Astrocyte (in vitro differentiated cells and primary cell): ENCODE results near the gene ACSL1. TPM values are rescaled to one million over a fixed set of nuclear protein-coding genes. Genes with fewer than 3 reads are reported as not detected.
"Not testable (repeated sequence)": the region's sequence is repeated elsewhere in the genome, so short reads cannot be mapped to it uniquely, and the experiment has no call there.

ENCODE experiments used
- DNase-seq: peaks from one replicate; pipeline ENCODE4 v3.0.0-alpha.2; 2010; ENCODE audit warnings: low read depth
- FAIRE-seq: peaks from 2 replicates; lab custom pipeline; 2011; peaks lifted over from hg19 to GRCh38; lab: Jason Lieb, UNC
- H2AFZ ChIP-seq: 2 replicates; pipeline ENCODE4 v1.6.0; 2012; ENCODE audit warnings: low read depth, low read length, inconsistent platforms
- H3K27ac ChIP-seq: 2 replicates; pipeline ENCODE4 v1.5.1; 2011; ENCODE audit warnings: low read depth, low read length, inconsistent platforms
- H3K27me3 ChIP-seq: 2 replicates; pipeline ENCODE4 v1.6.0; 2011; ENCODE audit warnings: low read length, inconsistent platforms; ENCODE audit not compliant: insufficient read depth
- H3K36me3 ChIP-seq: 2 replicates; pipeline ENCODE4 v1.5.1; 2011; ENCODE audit warnings: low read length, inconsistent platforms; ENCODE audit not compliant: insufficient read depth
- H3K4me1 ChIP-seq: 2 replicates; pipeline ENCODE4 v1.5.1; 2011; ENCODE audit warnings: low read length, inconsistent platforms; ENCODE audit not compliant: insufficient read depth
- H3K4me2 ChIP-seq: 2 replicates; pipeline ENCODE4 v1.6.0; 2012; ENCODE audit warnings: low read length, inconsistent platforms
- H3K4me3 ChIP-seq: 2 replicates; pipeline ENCODE4 v1.5.1; 2011; ENCODE audit warnings: low read depth, mild to moderate bottlenecking, low read length, inconsistent platforms; ENCODE audit not compliant: insufficient read depth
- H3K79me2 ChIP-seq: 2 replicates; pipeline ENCODE4 v1.6.0; 2012; ENCODE audit warnings: mild to moderate bottlenecking, low read length, inconsistent platforms; ENCODE audit not compliant: insufficient read depth
- H3K9ac ChIP-seq: 2 replicates; pipeline ENCODE4 v1.6.0; 2012; ENCODE audit warnings: mild to moderate bottlenecking, low read length, inconsistent platforms
- H3K9me3 ChIP-seq: 2 replicates; pipeline ENCODE4 v1.5.1; 2012; ENCODE audit warnings: low read depth, mild to moderate bottlenecking, low read length, inconsistent platforms; ENCODE audit not compliant: insufficient read depth
- H4K20me1 ChIP-seq: 2 replicates; pipeline ENCODE4 v1.6.0; 2012; ENCODE audit warnings: low read length, inconsistent platforms; ENCODE audit not compliant: insufficient read depth
- H3K27ac Mint-ChIP-seq: one replicate; pipeline ENCODE4 v1.8.0; 2021; ENCODE audit warnings: mild to moderate bottlenecking, mixed read lengths; ENCODE audit not compliant: unreplicated experiment
- H3K27me3 Mint-ChIP-seq: one replicate; pipeline ENCODE4 v1.8.0; 2021; ENCODE audit warnings: low read depth, mixed read lengths; ENCODE audit not compliant: unreplicated experiment
- H3K36me3 Mint-ChIP-seq: one replicate; pipeline ENCODE4 v1.8.0; 2021; ENCODE audit warnings: low read depth, mixed read lengths; ENCODE audit not compliant: unreplicated experiment
- H3K4me1 Mint-ChIP-seq: one replicate; pipeline ENCODE4 v1.8.0; 2021; ENCODE audit warnings: low read depth, mixed read lengths; ENCODE audit not compliant: unreplicated experiment
- H3K4me3 Mint-ChIP-seq: one replicate; pipeline ENCODE4 v1.8.0; 2021; ENCODE audit warnings: mild to moderate bottlenecking, moderate library complexity, mixed read lengths; ENCODE audit not compliant: unreplicated experiment
- H3K9me3 Mint-ChIP-seq: one replicate; pipeline ENCODE4 v1.8.0; 2021; ENCODE audit warnings: mild to moderate bottlenecking, mixed read lengths; ENCODE audit not compliant: unreplicated experiment
- CTCF ChIP-seq: IDR thresholded peaks from 2 replicates; pipeline ENCODE4 v1.5.1; 2011; ENCODE audit warnings: low read depth, mild to moderate bottlenecking, inconsistent platforms, low read length, moderate library complexity; ENCODE audit not compliant: insufficient read depth
- EZH2 ChIP-seq: IDR thresholded peaks from 2 replicates; pipeline ENCODE4 v1.6.1; 2012; ENCODE audit warnings: mild to moderate bottlenecking, low read length, inconsistent platforms; ENCODE audit not compliant: insufficient read depth
- total RNA-seq: library from RNA; stranded (reverse); gene quantifications from 2 replicates; pipeline ENCODE4 v1.2.1, GENCODE V29; 2021

The ACSL1 gene
- total RNA-seq, 1 donor from 2014 or later, result 7.0 TPM

DNA sequence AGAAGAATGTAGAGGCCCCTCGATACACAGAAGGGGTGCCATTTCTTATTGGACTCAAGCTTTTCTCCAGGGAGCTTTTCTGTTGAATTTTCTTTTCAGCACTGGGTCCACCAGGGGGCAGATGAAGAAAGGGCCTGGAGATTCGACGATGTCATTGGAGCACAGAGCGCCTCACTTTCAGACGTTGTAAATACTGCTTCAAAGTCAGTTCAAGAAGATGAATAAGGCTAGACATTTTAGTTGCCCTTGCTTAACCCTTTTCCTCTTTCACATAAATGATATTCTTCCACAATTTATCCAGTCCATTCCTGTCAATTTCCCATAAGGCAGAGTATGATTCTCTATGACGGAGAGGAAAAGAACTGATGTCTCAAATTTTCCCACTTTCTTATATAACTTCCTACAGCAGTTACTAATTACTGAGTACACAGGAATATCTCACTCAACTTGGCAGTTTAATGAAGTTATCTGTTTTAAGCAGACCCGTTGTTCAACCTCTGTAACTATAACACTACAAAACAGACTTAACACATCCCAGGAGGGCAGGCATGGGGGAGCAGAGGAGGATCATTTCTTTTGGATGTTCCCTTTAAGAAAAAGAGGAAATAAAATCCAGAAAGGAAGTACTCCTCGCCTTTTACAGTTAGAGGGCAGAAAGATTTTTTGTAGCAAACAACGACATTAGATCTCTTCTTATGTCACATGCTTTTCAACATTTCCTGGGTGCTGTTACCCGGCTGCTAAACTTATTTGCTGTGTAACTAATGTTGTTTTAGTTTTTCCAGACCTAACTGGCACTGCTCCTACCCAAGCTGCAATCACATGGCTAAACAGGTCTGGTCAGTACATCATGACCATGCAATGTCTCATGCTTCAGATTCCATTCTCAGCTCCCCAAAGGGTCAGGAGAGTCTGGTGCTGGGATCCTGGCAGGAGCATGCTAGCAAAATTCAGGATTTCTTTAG, 79.7 kb downstream of the ACSL1 start:
- Mint-ChIP-seq H3K4me3 (no peak overlapping the region), H3K4me1 (peaks cover 16% of the 10 kb centered on the region), H3K9me3 (peaks cover 5% of the 10 kb centered on the region), H3K27ac (peak overlapping the region; percentile 87), H3K27me3 (peaks cover 35% of the 10 kb centered on the region), H3K36me3 (no peaks in the 10 kb centered on the region)
- peaks cover 5% of the 10 kb centered on the region for H3K27me3 ChIP-seq
- H3K79me2 ChIP-seq, result no peaks in the 10 kb centered on the region
- H3K4me3 ChIP-seq, result no peak overlapping the region
- peak overlapping the region; percentile 36 for H3K4me2 ChIP-seq
- FAIRE-seq, result no peak
- H3K27ac ChIP-seq, result no peak overlapping the region
- peak; percentile 82 for DNase-seq
- no peaks in the 10 kb centered on the region for H3K36me3 ChIP-seq
- peak; percentile 74 for TF ChIP-seq CTCF
- TF ChIP-seq EZH2, result no peak
- no peaks in the 10 kb centered on the region for H4K20me1 ChIP-seq
- H3K9ac ChIP-seq, result peak overlapping the region; percentile 23
- no peaks in the 10 kb centered on the region for H3K9me3 ChIP-seq
- peaks cover 8% of the 10 kb centered on the region for H3K4me1 ChIP-seq
- no peak overlapping the region for H2AFZ ChIP-seq

- no peak overlapping the region for H3K9ac ChIP-seq
- H3K4me2 ChIP-seq, result no peak overlapping the region
- no peak overlapping the region for H2AFZ ChIP-seq
- H3K27ac ChIP-seq, result no peak overlapping the region
- Mint-ChIP-seq H3K36me3 (no peaks in the 10 kb centered on the region), H3K4me1 (peaks cover 13% of the 10 kb centered on the region), H3K4me3 (no peak overlapping the region), H3K27me3 (peaks cover 19% of the 10 kb centered on the region), H3K9me3 (peaks cover 7% of the 10 kb centered on the region), H3K27ac (no peak overlapping the region)
- no peaks in the 10 kb centered on the region for H3K9me3 ChIP-seq
- H3K4me3 ChIP-seq, result no peak overlapping the region
- peaks cover 8% of the 10 kb centered on the region for H3K4me1 ChIP-seq
- DNase-seq (no peak), FAIRE-seq (no peak)
- no peaks in the 10 kb centered on the region for H3K79me2 ChIP-seq
- H3K27me3 ChIP-seq, result peaks cover 3% of the 10 kb centered on the region
- TF ChIP-seq EZH2, result no peak
- TF ChIP-seq CTCF, result no peak
- no peaks in the 10 kb centered on the region for H4K20me1 ChIP-seq
- no peaks in the 10 kb centered on the region for H3K36me3 ChIP-seq
Measured at GRCh38 chr4:184744236-184744635, 81.5 kb downstream of the ACSL1 start.

DNA sequence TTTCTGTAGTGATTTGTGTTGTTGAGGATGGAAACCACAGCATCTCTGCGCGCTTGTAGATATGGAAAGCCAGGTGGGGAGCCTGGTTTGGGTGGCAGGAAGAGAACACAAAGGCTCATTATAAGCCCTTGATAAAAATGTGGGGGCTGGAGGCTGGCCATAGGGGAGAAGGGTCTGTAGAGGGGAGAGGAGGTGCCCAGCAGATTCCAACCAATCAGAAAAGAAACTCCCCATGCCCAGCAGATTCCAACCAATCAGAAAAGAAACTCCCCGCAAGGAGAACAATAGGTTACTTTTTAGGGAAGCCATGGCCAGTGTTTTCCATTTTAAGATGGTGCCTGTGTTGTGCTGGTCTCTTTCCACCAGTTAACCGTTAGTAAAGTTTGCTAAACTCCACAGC, 82.1 kb downstream of the ACSL1 start:
- FAIRE-seq (no peak), DNase-seq (no peak)
- H3K9me3 ChIP-seq, result no peaks in the 10 kb centered on the region
- H2AFZ ChIP-seq, result no peak overlapping the region
- H3K36me3 ChIP-seq, result no peaks in the 10 kb centered on the region
- H3K4me3 ChIP-seq, result no peak overlapping the region
- H4K20me1 ChIP-seq, result no peaks in the 10 kb centered on the region
- Mint-ChIP-seq H3K9me3 (peaks cover 7% of the 10 kb centered on the region), H3K4me1 (peaks cover 13% of the 10 kb centered on the region), H3K27me3 (peaks cover 13% of the 10 kb centered on the region), H3K36me3 (no peaks in the 10 kb centered on the region), H3K4me3 (no peak overlapping the region), H3K27ac (no peak overlapping the region)
- no peak overlapping the region for H3K27ac ChIP-seq
- TF ChIP-seq CTCF, result no peak
- TF ChIP-seq EZH2, result no peak
- no peak overlapping the region for H3K9ac ChIP-seq
- no peaks in the 10 kb centered on the region for H3K79me2 ChIP-seq
- H3K4me2 ChIP-seq, result no peak overlapping the region
- H3K27me3 ChIP-seq, result peaks cover 3% of the 10 kb centered on the region
- H3K4me1 ChIP-seq, result peaks cover 8% of the 10 kb centered on the region

GRCh38 chr4:184741651-184742050, 84.1 kb downstream of the ACSL1 start:
- FAIRE-seq, H3K9me3 Mint-ChIP-seq, H3K4me1 Mint-ChIP-seq, H3K4me1 ChIP-seq, H3K79me2 ChIP-seq, DNase-seq, H2AFZ ChIP-seq, H3K27ac Mint-ChIP-seq, H3K4me2 ChIP-seq, H3K9ac ChIP-seq, H3K36me3 Mint-ChIP-seq, H3K27me3 Mint-ChIP-seq, H4K20me1 ChIP-seq, H3K27ac ChIP-seq, H3K4me3 ChIP-seq, H3K27me3 ChIP-seq, H3K4me3 Mint-ChIP-seq, H3K36me3 ChIP-seq, H3K9me3 ChIP-seq: not testable (repeated sequence)
